ENCODE data around the gene ANKRD35. TPM values are rescaled to one million over a fixed set of nuclear protein-coding genes. Genes with fewer than 3 reads are reported as not detected.

The ANKRD35 gene
- total and polyA plus RNA-seq, 2 experiments from 2014 or later: 3.6 to 5.6 TPM

GRCh38 chr1:145826030-145826429 lies 59.6 kb downstream of the ANKRD35 start:
- H3K36me3 Mint-ChIP-seq (ENCODE audit: low read depth): peaks cover 55% of the 10 kb centered on the region
- Histone ChIP-seq H3K4me2 (no peak overlapping the region), H3K4me3 (no peak overlapping the region), H3K4me1 (ENCODE audit: insufficient read depth) (peaks cover 8% of the 10 kb centered on the region), H3K27ac (ENCODE audit: low read depth) (no peak overlapping the region), H3K79me2 (replicated peaks; ENCODE audit: insufficient read depth) (peaks cover 23% of the 10 kb centered on the region), H4K20me1 (replicated peaks; ENCODE audit: insufficient read depth) (no peaks in the 10 kb centered on the region), H3K9me2 (ENCODE audit: insufficient read depth) (no peaks in the 10 kb centered on the region), H2AFZ (no peak overlapping the region), H3F3A (replicated peaks; ENCODE audit: low read depth) (0 out of 2 replicates have a peak, but pooled peaks cover 6% of the 10 kb centered on the region), H3K27me3 (ENCODE audit: insufficient read depth) (no peaks in the 10 kb centered on the region), H3K36me3 (ENCODE audit: insufficient read depth) (peaks cover 46% of the 10 kb centered on the region)
- TF ChIP-seq STAT1 (IDR thresholded peaks at IDR 0.05; ENCODE audit: unreplicated experiment): no peak
- no peak for TF ChIP-seq ZNF331 (CRISPR knock-in tag; IDR thresholded peaks at IDR 0.05; ENCODE audit: low read depth)
- no peak for TF ChIP-seq CREB1 (CRISPR knock-in tag; IDR thresholded peaks at IDR 0.05; ENCODE audit: low read depth)
- no peak for TF ChIP-seq EZH2phosphoT487 (IDR thresholded peaks at IDR 0.05; ENCODE audit: unreplicated experiment)
- TF ChIP-seq EZH2 (IDR thresholded peaks at IDR 0.05; ENCODE audit: low read depth, unreplicated experiment): no peak
- no peak for TF ChIP-seq REST (IDR thresholded peaks at IDR 0.05; ENCODE audit: unreplicated experiment)
- TF ChIP-seq POLR2AphosphoS5 (IDR thresholded peaks at IDR 0.05; ENCODE audit: low read depth): no peak
- no peak for TF ChIP-seq JUNB (IDR thresholded peaks at IDR 0.05; ENCODE audit: unreplicated experiment)
- no peak for TF ChIP-seq CTCF (conservative IDR thresholded peaks at IDR 0.05; ENCODE audit: low read depth in 2 of 2)
- no peak for TF ChIP-seq ZNF462 (CRISPR knock-in tag; IDR thresholded peaks at IDR 0.05)
- no peak for TF ChIP-seq ZNF114 (CRISPR knock-in tag; IDR thresholded peaks at IDR 0.05)
- TF ChIP-seq NANOG (IDR thresholded peaks at IDR 0.05; ENCODE audit: borderline replicate concordance): no peak
- TF ChIP-seq ETS1 (IDR thresholded peaks at IDR 0.05): no peak
- peak overlapping the region; percentile 62; the same call in 1 of the 3 replicates for H3K4me3 Mint-ChIP-seq
- DNase-seq (ENCODE audit: low spot score): no peak
- H3K27ac Mint-ChIP-seq: no peak overlapping the region
- H3K4me1 Mint-ChIP-seq: peaks cover 2% of the 10 kb centered on the region; the same call in 2 of the 3 replicates
- H3K9me3 Mint-ChIP-seq: no peaks in the 10 kb centered on the region
- peaks cover 5% of the 10 kb centered on the region for H3K27me3 Mint-ChIP-seq (ENCODE audit: insufficient read depth, low read depth, poor library complexity)
- no peak for ATAC-seq
